HTR-8/SVneo (cell line): ENCODE results near the gene GATAD2A.

ENCODE experiments used
- DNase-seq: peaks from one replicate; pipeline ENCODE4 v3.0.0; 2011; ENCODE audit warnings: low spot score, mixed read lengths; ENCODE audit not compliant: insufficient read length
- FAIRE-seq: peaks from 2 replicates; lab custom pipeline; 2011; peaks lifted over from hg19 to GRCh38; lab: Jason Lieb, UNC

GATAD2A gene

DNA sequence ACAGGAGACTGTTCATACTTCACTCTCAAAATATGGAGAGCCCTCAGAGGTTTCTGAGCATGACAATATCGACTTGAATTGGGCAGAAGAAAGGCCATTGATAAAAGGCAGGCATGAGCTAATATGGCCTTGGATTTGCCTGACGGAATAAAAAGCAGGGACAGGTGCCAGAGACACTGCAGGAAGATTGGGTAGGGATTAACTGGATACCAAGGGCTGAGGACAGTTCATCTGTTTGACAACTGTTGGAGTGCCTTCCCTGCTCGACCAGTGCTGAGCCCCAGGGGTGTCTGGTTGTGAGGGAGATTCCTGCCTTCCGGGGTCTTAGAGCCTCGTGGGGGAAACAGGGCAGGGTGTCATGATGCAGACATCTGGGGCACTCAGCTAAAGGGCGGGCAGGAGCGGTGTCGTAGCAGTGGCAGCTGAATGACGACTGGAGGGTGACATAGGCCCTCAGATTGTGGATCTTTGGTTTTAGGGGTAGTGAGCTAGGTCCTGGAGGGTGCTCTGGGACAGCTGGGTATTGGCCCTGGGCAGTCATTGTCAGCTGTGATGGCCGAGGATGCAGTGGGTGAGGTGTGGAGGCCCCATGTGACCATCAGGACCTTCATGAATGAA is 12.3 kb downstream of the GATAD2A start:
- DNase-seq, result no peak
- FAIRE-seq, result no peak

DNA sequence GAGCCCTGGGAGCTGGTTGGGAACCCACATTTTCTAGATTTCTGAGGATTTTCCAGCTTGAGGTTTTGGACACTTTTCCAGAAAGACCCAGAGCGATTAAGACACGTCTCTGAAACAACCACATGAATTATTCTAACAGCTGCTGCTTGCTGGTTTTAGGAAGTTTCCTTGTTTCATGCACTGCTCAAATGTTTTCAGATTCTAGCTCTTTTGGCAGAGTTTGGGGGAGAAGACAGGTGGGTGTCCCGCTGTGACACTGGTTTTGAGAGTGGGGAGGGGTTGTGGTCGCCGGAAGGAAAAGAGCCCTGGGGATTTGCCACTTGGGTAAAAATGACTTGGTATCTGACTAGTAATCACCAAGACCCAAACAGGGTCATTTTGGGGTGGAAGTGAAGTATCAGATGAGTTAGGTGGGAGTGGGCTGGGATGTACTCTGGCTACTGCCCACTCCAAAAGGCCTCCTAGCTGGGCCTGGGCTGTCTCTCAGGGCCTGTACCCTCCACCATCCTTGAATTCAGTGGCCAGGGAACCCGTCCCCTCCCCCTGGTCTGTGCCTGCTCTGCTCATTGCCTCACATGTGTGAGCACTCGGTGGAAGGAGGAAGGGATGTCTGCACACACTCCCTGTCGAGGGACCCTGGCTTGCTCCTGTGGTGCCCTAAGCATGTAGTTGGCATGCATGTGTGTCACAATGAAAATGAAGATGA is 13.2 kb downstream of the GATAD2A start:
- FAIRE-seq, result no peak
- no peak for DNase-seq

DNA sequence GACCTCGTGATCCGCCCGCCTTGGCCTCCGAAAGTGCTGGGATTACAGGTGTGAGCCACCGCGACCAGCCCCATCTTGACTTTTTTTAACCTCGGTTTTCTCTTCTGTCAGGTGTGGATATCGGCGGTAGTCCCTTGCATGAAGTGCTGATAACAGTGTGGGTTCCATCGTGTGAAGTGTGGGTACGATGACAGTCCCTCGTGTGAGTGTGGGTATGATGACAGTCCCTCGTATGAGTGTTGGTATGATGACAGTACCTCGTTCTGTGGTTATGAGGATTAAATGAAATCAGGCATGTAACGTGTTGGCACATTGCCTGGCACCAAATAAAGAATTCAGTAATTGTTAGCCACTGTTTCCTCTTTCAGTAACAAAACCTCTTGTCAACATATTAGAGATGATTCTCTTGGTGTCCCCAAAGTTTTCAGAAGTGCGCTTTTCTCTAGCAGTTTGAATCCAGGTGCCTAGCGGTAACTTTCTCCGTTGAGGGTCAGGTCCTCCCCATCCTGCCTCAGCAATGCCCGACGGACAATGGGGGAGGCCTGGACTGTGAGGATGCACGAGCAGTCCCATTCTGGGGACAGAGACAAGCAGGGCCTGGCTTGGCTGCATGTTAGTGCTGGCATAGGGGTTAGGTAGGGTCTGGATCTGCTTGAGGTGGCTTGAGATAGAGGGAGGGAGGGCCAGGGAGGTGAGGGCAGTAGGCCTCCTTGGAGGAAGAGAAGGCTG is 15.3 kb downstream of the GATAD2A start:
- DNase-seq (no peak), FAIRE-seq (no peak)

DNA sequence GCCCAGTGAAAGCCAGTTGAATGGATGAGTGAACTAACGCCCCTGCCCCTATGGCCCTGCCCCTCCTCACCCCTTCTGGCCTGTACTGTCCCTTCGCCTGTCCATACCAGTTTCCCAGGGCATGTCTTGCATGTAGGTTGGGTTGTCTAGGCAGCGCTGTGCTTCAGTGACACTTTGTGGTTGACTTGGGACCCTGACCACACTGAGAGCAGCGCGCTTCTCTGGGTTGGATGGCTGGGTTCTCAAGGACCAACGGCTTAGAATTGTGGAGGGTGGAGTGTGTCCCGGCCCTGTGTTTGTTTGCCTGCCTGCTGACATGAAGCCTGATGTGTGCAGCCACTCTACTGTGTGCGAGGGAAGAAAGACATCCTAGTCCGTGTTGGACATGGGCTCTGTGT is 15.8 kb downstream of the GATAD2A start:
- FAIRE-seq, result no peak
- no peak for DNase-seq

DNA sequence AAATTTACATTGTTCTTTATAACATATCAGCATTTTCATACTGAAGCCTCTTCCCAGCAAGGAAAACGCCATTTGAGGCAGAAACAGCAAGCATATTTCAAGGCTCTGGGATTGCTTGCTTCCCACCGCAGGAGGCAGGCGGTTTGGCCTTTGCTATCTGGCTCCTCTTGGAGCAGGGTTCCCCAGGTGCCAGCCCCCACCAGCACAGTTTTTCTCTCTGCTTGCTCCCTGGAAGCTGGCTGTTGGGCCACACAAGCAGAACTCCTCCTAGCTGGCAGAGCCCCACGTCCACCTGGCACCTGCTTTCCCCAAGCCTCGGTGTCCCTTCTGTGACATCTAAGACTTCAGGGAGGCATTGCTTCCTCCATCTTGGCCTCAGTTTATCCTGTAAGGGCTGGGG is 16.7 kb downstream of the GATAD2A start:
- no peak for FAIRE-seq

DNA sequence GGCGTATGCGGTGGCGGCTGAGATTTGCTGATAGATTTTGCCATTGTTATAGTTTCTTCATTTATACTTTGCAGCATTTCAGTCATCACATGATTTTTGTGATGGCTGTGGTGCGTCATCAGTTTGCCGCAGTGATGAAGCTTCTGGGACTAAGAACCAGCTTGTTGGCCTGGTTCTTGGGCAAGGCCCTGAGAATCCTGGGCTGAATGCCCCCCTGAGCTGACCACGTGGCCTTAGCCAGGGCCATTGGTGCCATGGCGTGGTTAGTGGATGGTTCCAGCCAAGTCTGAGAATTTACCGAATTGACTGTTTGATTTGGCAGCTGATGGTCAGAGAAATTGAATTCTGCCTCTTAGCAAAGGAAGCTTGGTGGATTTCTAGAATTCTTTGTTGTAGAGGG is 17.8 kb downstream of the GATAD2A start:
- no peak for DNase-seq
- FAIRE-seq, result no peak

More for the DNA sequence above, 16.7 kb downstream of the GATAD2A start:
- DNase-seq, result no peak

DNA sequence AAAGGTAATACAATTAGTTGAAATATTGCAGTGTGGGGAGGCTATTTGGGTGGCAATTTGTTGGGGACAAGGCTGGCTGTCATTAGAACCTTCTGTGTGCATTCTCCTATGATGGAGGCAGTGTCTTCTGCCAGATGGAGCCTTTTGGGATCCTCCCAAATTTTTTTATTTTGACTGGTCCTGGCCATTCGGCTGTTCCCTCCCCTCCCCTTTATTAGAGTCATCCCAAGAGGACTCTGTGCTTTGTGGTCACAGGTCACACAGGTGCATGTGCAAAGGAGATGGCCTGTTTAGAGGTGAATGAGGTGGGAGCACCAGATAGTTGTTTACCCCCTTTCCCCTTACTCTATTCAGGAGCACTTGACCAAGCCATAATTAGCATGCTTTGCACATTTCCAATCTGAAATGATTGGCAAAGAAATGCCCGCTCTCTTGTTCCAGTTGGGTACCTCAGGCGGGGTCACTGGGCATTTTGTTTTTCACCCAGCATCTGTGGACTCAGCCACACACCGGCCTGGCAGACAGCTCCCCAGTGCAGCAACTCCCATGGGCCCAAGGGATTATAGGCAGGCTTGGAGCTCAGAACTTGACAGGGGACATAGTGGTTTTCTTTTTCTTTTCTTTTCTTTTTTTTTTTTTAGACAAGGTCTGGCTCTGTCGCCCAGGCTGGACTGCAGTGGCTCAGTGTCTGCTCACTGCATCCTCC is 19.8 kb downstream of the GATAD2A start:
- FAIRE-seq (no peak), DNase-seq (no peak)

DNA sequence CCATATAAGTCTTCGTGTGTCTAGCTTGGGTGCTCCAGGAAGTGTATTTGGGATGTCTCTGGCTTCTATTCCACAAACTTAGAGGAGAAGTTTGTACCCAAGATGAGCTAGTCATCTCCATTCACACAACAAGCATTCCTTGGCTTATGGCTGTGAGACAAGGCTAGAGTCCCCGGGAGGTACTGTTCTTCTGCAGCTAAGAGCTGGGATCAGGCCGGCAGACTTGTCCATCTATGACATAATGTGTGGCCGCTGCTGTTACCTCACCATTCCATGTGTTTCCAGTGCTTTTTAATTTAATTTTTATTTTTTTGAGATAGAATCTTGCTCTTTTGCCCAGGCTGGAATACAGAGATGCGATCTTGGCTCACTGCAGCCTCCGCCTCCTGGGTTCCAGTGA is 20.7 kb downstream of the GATAD2A start:
- FAIRE-seq (no peak), DNase-seq (no peak)

DNA sequence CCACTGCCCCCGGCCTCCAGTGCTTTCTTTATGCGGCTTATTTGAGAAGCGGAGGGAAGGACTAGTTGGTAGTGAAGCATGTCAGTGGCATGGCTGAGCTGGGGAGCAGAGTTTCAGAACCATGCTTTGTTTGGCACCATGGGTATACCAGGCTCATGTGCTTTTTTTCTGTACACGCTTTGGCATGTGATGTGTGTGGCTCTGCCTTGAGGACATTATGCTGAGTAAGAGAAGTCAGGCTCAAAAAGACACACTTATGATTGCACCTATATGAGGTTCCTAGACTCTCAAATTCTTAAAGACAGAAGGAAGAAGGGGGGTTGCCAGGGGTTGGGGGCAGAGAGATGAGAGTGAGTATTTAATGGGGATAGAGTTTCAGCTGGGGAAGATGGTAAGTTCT is 21.3 kb downstream of the GATAD2A start:
- no peak for FAIRE-seq
- no peak for DNase-seq

DNA sequence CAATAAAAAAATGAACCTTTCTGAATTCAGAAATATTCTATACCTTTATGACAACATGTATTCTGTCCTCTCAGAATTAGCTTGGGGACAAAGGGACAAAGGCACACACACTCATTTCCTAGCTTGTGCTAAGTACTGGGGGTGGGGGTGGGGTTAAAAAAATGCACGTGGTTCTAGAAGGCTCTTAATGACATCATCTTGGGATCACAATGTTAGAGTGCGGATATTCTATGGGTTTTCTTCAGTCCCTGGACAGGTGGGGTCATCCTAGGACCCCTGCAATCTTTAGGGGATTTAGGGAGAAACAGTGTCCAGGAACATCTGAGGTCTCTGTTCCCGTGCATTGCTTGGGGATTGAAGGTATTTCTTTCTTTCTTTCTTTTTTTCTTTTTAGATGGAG is 21.8 kb downstream of the GATAD2A start:
- no peak for FAIRE-seq

DNA sequence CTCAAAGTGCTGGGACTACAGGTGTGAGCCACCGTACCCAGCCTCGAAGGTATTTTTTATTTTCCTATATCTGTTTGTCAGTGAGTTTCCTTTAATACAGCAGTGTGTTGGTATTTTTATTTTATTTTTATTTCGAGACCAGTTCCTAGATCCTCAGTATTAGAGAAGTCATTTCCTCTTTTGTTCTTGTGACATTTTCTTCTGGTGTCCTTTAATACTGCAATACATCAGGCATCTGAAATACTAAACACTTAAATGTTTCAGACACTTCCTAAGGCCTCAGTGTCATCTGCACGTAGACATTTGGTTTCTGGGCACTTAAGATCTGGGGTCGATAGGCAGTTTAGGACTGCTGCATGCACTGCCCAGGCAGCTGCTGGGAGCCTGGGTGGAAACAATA is 22.5 kb downstream of the GATAD2A start:
- no peak for DNase-seq
- FAIRE-seq, result no peak

More for the DNA sequence above, 21.8 kb downstream of the GATAD2A start:
- DNase-seq, result no peak

DNA sequence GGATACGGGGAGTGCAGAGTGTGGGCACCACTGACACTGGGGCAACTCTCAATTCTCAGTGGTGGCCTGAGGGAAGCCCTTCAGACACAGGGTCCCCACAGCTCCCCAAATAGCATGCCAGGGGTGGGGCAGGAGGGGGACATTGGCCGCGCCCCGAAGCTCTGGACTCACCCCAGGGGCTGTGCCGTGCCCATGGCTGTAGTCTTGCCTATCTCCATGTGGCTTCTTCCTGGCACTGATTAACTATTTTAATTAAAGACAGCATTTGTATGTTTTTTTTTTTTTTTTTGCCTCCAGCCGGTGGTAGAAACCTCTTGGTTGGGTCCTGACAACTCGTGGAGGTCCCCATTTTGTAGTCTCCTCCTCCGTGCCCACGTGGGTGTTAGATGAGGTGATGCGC is 23.3 kb downstream of the GATAD2A start:
- FAIRE-seq (no peak), DNase-seq (no peak)

DNA sequence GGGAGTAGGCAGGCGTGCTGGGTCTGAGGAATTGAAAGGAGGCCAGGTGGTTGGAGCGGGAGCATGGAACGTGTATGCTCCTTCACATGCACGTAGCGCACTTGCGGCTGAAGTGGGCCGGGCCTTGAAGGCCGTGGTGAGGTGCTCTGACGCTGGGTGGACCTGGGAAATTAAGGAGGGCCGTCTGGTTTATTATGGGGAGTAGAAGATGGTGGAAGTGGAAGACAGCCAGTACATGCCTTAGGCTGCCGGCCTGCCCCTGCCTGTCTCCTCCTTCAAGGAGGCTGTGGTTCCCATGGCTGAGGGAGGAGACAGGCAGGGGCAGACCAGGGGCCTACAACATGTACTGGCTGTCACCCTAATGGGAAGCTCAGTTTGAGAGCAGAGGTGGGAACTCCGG is 23.9 kb downstream of the GATAD2A start:
- FAIRE-seq, result no peak
- no peak for DNase-seq

DNA sequence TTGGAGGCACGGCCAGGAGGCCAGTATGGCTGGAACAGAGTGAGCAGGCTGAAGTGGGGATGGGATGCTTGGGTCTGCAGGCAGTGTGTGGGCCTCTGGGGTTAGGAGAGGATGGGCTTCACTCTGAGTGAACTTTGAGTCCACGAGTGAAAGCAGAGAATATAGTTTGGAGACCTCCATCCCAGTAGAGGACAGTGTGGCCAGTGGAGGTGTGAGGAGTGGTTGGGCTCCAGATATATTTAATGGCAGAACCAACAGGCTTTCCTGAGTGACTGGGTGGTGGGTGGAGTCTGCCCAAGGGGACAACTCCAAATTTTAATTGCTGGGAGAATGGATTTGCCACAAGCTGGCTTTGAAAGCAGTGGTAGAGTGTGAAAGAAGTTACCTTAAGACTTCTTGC is 27.3 kb downstream of the GATAD2A start:
- no peak for FAIRE-seq

DNA sequence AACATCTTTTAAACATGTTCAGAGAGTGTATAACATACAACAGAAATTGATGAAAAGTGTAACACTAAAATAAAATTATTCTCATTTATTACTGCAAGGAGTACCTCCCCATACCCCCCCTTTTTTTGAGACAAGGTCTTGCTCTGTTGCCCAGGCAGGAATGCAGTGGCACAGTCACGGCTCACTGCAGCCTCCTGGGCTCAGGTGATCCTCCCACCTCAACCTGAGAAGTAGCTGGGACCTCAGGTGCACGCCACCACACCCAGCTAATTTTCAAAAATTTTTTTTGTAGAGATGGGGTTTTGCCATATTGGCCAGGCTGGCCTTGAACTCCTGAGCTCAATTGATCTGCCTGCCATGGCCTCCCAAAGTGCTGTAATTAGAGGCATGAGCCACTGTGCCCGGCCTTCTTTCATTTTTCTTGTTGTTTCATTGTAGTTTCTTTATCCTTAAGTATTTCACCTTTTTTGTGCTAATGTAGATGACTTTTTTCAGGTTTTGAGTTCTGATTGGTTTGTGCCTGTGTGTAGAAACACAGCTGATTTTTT is 28.3 kb downstream of the GATAD2A start:
- DNase-seq (no peak), FAIRE-seq (no peak)

More for the DNA sequence above, 27.3 kb downstream of the GATAD2A start:
- no peak for DNase-seq

DNA sequence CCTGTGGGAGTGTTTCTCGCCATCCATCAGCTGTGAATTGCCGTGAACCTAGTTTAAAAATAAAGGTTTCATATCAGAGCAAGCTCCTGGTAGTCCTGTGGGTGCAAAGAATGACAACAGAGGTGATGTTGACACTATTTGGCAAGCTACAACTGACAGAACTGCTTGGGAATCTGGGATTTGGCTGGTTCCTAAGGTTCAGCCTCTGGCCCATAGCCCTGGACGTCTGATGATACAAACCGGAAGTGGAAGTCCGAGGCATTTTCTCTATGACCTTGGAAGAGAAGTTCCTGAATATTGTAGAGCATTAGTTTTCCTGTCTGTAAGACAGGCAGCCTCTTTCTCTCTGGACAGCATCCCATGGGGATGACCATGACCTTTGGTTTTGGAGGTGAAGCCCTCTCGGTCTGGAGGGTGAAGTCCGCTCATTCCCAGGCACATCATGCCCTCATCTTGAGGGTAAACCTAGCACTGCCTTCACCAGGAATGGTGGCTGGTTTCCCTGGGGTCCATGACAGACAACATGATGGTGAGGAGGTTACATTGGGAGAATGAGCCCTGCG is 29.1 kb downstream of the GATAD2A start:
- DNase-seq (no peak), FAIRE-seq (no peak)

DNA sequence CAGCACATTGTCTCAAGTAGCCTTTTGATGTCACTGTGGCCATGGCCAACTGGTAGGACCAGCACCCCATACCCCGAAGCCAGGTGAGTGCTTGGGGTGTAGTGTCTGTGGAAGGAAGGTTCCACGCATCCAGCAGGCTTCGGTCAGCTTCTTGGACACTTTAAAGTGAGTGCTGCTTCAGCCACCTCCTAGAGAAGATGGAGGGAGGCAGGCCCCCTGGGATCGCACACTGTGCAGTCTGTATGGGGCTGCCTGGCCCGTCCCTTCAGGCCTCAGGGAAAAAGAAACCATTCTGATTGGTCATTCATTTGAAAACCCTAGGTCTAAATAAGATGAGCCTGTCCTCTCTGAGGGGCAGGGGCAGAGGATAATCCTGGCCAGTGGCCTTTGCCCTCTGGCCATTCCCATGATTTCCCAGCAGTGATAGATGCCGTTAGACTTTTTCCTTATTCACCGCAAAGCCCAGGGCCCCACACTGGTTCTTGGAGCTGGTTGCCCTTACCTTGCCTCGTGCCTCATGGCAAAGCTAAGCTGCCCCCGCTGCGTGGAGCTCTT is 30.7 kb downstream of the GATAD2A start:
- no peak for FAIRE-seq
- no peak for DNase-seq

DNA sequence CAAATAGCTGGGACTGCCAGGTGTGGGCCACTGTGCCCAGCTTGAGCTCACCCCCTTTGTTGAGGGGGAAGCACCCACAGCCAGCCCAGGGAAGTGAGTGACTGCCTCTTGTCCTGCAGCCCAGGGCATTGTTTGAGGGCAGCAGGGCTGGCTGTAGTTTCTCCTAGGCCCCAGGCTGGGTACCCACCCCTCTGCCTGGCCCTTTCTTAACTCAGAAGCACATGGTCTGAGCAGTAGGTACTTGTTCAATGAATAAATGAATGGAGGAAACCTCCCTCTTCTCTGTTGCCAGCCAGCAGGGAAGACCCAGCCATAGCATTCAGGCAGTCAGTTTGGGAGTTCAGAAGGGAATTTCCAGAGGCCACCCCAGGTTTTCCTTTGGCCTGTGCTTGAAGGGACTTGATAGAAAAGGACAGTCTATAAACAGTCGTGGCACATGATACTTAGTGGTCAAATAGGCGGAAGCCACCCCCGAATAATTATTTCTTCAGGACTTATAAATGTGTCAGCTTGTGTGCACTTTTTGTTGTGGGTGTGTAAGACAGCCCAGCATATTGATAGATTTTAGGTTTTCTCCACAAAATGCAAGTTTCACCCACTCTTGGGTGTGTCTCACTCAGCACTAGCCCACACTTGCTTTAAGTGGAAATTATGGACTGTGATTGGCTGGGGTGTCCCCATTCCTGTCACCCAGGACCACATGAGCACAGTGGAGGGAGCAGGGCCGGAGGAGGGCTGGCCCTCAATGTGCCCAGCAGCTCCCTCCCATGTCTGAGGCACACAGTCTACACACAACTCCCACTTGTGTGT is 33.1 kb downstream of the GATAD2A start:
- FAIRE-seq (no peak), DNase-seq (no peak)

DNA sequence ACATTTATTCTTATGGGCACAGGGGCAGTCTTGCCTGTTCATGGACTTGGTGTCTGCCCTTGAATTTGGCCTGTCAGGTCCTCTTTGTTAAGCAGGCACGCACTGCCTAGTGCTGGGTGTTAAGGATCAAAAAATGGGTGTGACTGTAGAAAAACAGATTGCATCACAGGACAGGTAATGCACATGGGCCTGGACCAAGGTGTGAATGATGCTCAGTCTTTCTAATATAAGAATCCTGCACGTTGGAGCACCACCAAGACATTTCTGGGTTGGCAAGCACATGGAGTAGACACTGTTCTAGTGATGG is 33.7 kb downstream of the GATAD2A start:
- FAIRE-seq (no peak), DNase-seq (no peak)
